ENCODE measurements around the gene GMDS.
A peak's percentile ranks its signal among the peaks of the same experiment; 100 is the strongest.

GMDS gene

DNA sequence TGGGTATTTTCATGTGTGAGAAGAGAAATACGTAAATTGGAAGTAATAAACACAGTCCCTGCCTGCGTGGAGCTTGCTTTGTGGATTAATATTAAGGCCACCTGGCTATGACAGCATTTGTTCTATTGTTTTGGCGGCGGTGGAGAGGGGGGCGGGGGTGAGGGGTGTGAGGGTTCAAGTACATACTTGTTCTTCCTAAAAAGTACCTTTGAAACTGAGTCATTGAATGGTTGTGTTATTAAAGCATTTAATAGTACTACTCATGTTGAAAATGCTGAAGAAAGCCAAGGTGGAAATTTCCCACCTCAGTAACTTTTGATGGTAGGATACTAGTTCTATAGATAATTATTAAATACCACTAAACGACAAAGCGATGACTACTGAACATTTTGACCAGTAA is 540.7 kb downstream of the GMDS start:
- Histone ChIP-seq H3K4me3 (ENCODE audit: low read depth, low read length) (no peak overlapping the region), H3K4me1 (ENCODE audit: control insufficient read depth, insufficient read depth, low read length, unreplicated experiment) (peaks cover 22% of the 10 kb centered on the region), H3K27me3 (ENCODE audit: insufficient read depth, low read length) (no peaks in the 10 kb centered on the region), H3K36me3 (ENCODE audit: insufficient read depth, low read length) (no peaks in the 10 kb centered on the region), H3K27ac (ENCODE audit: low read depth, low read length) (no peak overlapping the region), H2AFZ (ENCODE audit: low read length, unreplicated experiment) (no peak overlapping the region), H3K79me2 (ENCODE audit: control insufficient read depth, insufficient read depth, low read length, unreplicated experiment) (no peaks in the 10 kb centered on the region)

GRCh38 chr6:1703923-1704322 is 541.5 kb downstream of the GMDS start:
- no peak overlapping the region for H3K4me3 ChIP-seq (ENCODE audit: low read depth, low read length)
- H3K4me1 ChIP-seq (ENCODE audit: control insufficient read depth, insufficient read depth, low read length, unreplicated experiment): peaks cover 22% of the 10 kb centered on the region

DNA sequence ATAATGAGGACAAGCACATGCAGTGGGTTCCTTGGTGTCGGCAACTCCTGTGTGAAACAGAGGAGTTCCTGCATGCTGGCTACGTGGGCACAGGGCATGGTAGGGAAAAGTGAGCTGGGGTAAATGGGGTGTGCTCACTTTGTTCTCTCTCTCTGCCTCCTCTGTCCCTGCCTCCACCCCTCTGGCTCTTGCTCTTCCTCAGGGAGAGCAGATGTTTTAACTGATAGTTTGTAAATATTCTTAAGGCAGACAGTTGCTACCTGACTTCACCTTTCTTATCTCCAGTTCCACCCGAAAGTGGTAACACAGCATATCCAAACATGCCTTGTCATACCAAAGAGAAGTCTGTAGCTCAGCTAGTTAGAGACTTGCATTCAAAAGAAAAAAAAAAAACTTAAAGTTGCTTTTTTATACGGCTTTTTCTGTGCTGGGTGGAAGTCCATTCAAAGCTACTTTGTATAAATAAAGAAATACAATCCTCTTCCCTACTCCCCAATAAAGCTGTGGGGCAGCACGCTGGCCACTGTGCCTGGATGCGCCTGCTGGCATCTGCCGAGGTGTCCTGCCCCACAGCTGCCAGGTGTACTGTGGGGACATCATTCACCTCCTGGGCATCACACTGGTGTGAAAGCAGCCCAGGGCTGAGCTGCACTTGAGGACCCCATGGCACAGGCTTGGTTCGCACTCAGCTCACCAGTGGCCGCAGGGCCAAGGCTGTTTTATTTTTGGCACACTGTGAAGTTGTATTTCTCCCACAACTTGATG is 542.1 kb downstream of the GMDS start:
- Histone ChIP-seq H3K4me3 (ENCODE audit: low read depth, low read length) (no peak overlapping the region), H3K36me3 (ENCODE audit: insufficient read depth, low read length) (no peaks in the 10 kb centered on the region), H3K27me3 (ENCODE audit: insufficient read depth, low read length) (no peaks in the 10 kb centered on the region), H2AFZ (ENCODE audit: low read length, unreplicated experiment) (no peak overlapping the region), H3K79me2 (ENCODE audit: control insufficient read depth, insufficient read depth, low read length, unreplicated experiment) (no peaks in the 10 kb centered on the region), H3K27ac (ENCODE audit: low read depth, low read length) (no peak overlapping the region), H3K4me1 (ENCODE audit: control insufficient read depth, insufficient read depth, low read length, unreplicated experiment) (peaks cover 22% of the 10 kb centered on the region)

More at GRCh38 chr6:1703923-1704322, 541.5 kb downstream of the GMDS start:
- Histone ChIP-seq H3K27me3 (ENCODE audit: insufficient read depth, low read length) (no peaks in the 10 kb centered on the region), H3K79me2 (ENCODE audit: control insufficient read depth, insufficient read depth, low read length, unreplicated experiment) (no peaks in the 10 kb centered on the region), H2AFZ (ENCODE audit: low read length, unreplicated experiment) (no peak overlapping the region), H3K27ac (ENCODE audit: low read depth, low read length) (no peak overlapping the region), H3K36me3 (ENCODE audit: insufficient read depth, low read length) (no peaks in the 10 kb centered on the region)

DNA sequence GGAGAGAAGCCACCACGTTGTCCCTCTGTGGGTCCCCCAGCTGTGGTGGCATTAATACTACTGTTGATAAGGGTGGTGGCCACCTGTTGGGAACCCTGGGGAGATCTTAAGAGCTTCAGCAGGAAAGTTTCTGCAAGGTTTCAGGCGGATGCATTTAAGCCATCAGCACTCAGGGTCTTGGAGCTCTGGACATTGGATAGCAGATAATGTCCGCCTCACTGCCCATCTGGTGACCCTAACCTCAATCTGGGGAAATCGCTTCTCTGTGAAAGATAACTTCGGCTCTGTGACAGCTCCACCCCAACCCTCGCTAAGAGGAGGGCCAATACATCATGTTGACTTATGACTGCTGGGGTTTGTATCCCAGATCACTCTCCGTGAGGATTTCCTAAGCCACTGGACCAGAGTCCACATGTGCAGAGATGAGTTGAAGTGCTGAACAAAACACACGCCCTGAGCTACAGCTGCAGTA is 542.8 kb downstream of the GMDS start:
- Histone ChIP-seq H3K27ac (ENCODE audit: low read depth, low read length) (peak overlapping the region; percentile 84), H3K4me1 (ENCODE audit: control insufficient read depth, insufficient read depth, low read length, unreplicated experiment) (peaks cover 22% of the 10 kb centered on the region), H3K36me3 (ENCODE audit: insufficient read depth, low read length) (no peaks in the 10 kb centered on the region), H3K27me3 (ENCODE audit: insufficient read depth, low read length) (no peaks in the 10 kb centered on the region), H3K4me3 (ENCODE audit: low read depth, low read length) (peak overlapping the region; percentile 58), H3K79me2 (ENCODE audit: control insufficient read depth, insufficient read depth, low read length, unreplicated experiment) (no peaks in the 10 kb centered on the region), H2AFZ (ENCODE audit: low read length, unreplicated experiment) (peak overlapping the region; percentile 61)

GRCh38 chr6:1701668-1702353 is 543.6 kb downstream of the GMDS start:
- Histone ChIP-seq H3K79me2 (ENCODE audit: control insufficient read depth, insufficient read depth, low read length, unreplicated experiment) (no peaks in the 10 kb centered on the region), H3K4me1 (ENCODE audit: control insufficient read depth, insufficient read depth, low read length, unreplicated experiment) (peaks cover 22% of the 10 kb centered on the region), H3K27me3 (ENCODE audit: insufficient read depth, low read length) (no peaks in the 10 kb centered on the region), H3K27ac (ENCODE audit: low read depth, low read length) (peak overlapping the region; percentile 84), H2AFZ (ENCODE audit: low read length, unreplicated experiment) (peak overlapping the region; percentile 61), H3K36me3 (ENCODE audit: insufficient read depth, low read length) (no peaks in the 10 kb centered on the region), H3K4me3 (ENCODE audit: low read depth, low read length) (peak overlapping the region; percentile 58)

DNA sequence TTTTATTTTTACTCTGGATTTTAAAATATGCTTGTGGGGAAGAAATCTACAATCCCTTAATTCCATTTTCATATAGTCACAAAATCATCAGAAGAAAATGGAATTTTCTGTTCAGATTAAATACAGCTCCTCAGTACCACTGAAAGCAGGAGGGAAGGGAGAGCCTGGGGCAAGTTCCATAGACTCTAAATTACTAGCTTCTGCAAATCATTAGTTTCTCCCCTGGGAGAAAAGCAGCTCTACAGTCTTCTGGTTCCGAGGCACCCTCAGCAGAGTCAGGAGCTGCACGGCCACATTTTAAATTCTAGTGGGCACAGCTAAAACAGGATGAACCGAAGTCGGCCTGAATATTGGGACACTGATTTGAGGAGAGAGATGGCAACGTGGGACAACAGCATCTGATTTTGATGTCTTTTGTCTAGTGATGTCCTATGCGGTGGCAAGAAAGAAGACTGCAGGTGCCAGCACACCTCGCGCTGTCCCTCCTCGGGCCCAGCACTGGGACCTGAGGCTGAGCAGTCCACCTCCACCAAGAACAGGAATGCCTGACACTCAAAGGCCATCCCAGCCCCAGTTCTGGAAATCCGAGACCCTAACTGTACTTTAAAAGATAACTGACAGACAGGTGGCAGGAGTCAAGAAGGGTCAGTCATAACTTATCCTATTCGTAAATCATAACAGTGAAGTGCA is 545.0 kb downstream of the GMDS start:
- H3K27ac ChIP-seq (ENCODE audit: low read depth, low read length): 0 out of 2 replicates have a peak overlapping the region, but pooled peaks have one; percentile 84
- peaks cover 22% of the 10 kb centered on the region for H3K4me1 ChIP-seq (ENCODE audit: control insufficient read depth, insufficient read depth, low read length, unreplicated experiment)
- H3K4me3 ChIP-seq (ENCODE audit: low read depth, low read length): no peak overlapping the region
- no peaks in the 10 kb centered on the region for H3K27me3 ChIP-seq (ENCODE audit: insufficient read depth, low read length)
- no peak overlapping the region for H2AFZ ChIP-seq (ENCODE audit: low read length, unreplicated experiment)
- H3K36me3 ChIP-seq (ENCODE audit: insufficient read depth, low read length): no peaks in the 10 kb centered on the region
- H3K79me2 ChIP-seq (ENCODE audit: control insufficient read depth, insufficient read depth, low read length, unreplicated experiment): no peaks in the 10 kb centered on the region

GRCh38 chr6:1698527-1698926 is 546.9 kb downstream of the GMDS start:
- H3K36me3 ChIP-seq (ENCODE audit: insufficient read depth, low read length): no peaks in the 10 kb centered on the region
- H3K27ac ChIP-seq (ENCODE audit: low read depth, low read length): no peak overlapping the region
- H3K4me1 ChIP-seq (ENCODE audit: control insufficient read depth, insufficient read depth, low read length, unreplicated experiment): peaks cover 22% of the 10 kb centered on the region
- no peaks in the 10 kb centered on the region for H3K27me3 ChIP-seq (ENCODE audit: insufficient read depth, low read length)
- no peaks in the 10 kb centered on the region for H3K79me2 ChIP-seq (ENCODE audit: control insufficient read depth, insufficient read depth, low read length, unreplicated experiment)
- H2AFZ ChIP-seq (ENCODE audit: low read length, unreplicated experiment): no peak overlapping the region
- H3K4me3 ChIP-seq (ENCODE audit: low read depth, low read length): no peak overlapping the region

- Histone ChIP-seq H3K4me1 (ENCODE audit: control insufficient read depth, insufficient read depth, low read length, unreplicated experiment) (peaks cover 22% of the 10 kb centered on the region), H3K27me3 (ENCODE audit: insufficient read depth, low read length) (no peaks in the 10 kb centered on the region), H2AFZ (ENCODE audit: low read length, unreplicated experiment) (no peak overlapping the region), H3K27ac (ENCODE audit: low read depth, low read length) (no peak overlapping the region), H3K36me3 (ENCODE audit: insufficient read depth, low read length) (no peaks in the 10 kb centered on the region), H3K79me2 (ENCODE audit: control insufficient read depth, insufficient read depth, low read length, unreplicated experiment) (no peaks in the 10 kb centered on the region), H3K4me3 (ENCODE audit: low read depth, low read length) (no peak overlapping the region)
These were observed 547.6 kb downstream of the GMDS start for GRCh38 chr6:1697688-1698351.

- Histone ChIP-seq H3K4me3 (ENCODE audit: low read depth, low read length) (no peak overlapping the region), H2AFZ (ENCODE audit: low read length, unreplicated experiment) (no peak overlapping the region), H3K79me2 (ENCODE audit: control insufficient read depth, insufficient read depth, low read length, unreplicated experiment) (no peaks in the 10 kb centered on the region)
These were observed 548.9 kb downstream of the GMDS start for GRCh38 chr6:1696463-1696850.

More at GRCh38 chr6:1696463-1696850, 548.9 kb downstream of the GMDS start:
- Histone ChIP-seq H3K36me3 (ENCODE audit: insufficient read depth, low read length) (no peaks in the 10 kb centered on the region), H3K27me3 (ENCODE audit: insufficient read depth, low read length) (no peaks in the 10 kb centered on the region), H3K4me1 (ENCODE audit: control insufficient read depth, insufficient read depth, low read length, unreplicated experiment) (peaks cover 8% of the 10 kb centered on the region), H3K27ac (ENCODE audit: low read depth, low read length) (no peak overlapping the region)

Measured in ACC112 (cell line).